ENCODE results near the gene RIT2.

Gene RIT2

GRCh38 chr18:43080671-43081070 is 34.8 kb downstream of the RIT2 start:
- no peak for DNase-seq

GRCh38 chr18:43079422-43079821 is 36.1 kb downstream of the RIT2 start:
- no peak for DNase-seq

- DNase-seq = no peak
Measured at GRCh38 chr18:43078478-43079092, 36.9 kb downstream of the RIT2 start.

DNA sequence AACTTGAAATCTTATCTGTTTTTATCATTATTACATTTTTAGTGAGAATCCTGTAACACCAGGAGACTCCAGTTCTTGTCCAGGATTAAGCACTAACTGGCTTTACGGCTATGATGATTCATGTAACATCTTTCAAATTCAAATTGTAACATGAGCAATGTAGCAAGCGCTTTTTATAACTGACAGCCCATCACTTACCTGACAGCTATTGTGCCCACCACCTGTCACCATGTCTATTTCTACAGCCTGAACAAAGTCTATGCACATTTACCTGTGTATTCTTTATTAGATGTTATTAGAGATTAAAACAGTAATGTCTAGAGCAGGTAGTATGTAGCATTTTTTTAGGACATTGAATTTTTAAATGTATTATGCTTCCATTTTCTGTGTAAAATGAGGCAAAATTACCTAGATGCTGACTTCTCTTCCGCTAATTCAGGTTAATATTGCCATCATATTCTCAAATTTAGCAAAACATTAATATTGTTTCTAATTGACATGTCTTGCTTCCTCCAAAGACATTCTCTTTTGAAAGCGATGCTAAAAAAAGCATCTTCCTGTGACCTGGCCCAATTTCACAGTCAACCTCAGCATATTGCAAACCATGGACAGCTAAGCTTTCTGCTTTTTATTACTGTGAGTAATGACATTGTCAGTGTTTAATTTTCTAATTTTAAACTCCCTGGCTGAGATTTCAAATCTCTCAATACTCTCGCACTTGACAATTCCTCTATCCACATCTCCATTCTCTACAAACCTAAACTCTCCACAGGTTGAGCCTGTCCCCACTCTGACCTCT is 37.8 kb downstream of the RIT2 start:
- DNase-seq = no peak

DNA sequence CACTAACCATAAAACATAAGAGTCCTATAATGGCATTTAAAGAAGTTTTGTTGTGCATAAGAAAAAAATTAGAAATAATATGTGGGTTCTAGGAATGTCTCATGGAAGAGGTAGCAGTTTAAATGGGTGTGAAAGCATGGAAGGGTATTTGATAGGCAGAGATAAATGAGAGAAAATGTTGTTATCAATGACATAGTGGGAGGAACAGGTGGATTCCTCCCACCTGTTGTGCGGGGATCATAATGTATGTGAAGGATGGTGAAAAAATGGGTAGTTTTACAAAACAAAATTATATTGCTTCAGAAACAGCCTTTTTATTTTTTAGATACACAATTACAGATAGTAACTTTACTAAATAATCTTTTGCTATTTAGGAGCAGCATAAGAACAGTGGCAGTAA is 41.7 kb downstream of the RIT2 start:
- DNase-seq = no peak

GRCh38 chr18:43068781-43069180 is 46.7 kb downstream of the RIT2 start:
- no peak for DNase-seq

- DNase-seq = no peak
Measured at GRCh38 chr18:43067570-43067969, 47.9 kb downstream of the RIT2 start.

- DNase-seq = no peak
Measured at GRCh38 chr18:43061816-43062215, 53.7 kb downstream of the RIT2 start.

- no peak for DNase-seq
Measured at GRCh38 chr18:43061318-43061717, 54.2 kb downstream of the RIT2 start.

DNA sequence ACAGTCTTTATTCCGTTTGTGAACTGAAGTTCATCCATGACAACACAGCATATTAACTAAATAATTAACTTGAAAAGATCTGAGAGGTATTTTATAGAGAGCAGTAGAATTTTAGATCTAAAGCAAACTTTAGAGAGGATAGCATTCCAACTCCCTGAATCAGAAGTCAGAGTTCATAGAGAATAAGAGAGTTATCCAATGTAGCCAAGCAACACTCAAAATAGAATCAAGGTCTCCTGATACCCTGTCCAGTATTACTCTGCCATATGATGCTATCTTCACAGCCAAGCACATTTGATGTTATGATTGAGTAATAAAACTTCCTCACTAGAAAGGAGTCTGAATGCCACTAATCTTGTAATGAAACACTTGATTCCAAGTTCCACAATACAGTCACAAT is 55.5 kb downstream of the RIT2 start:
- no peak for DNase-seq

GRCh38 chr18:43054815-43055519 is 60.5 kb downstream of the RIT2 start:
- DNase-seq = no peak

DNA sequence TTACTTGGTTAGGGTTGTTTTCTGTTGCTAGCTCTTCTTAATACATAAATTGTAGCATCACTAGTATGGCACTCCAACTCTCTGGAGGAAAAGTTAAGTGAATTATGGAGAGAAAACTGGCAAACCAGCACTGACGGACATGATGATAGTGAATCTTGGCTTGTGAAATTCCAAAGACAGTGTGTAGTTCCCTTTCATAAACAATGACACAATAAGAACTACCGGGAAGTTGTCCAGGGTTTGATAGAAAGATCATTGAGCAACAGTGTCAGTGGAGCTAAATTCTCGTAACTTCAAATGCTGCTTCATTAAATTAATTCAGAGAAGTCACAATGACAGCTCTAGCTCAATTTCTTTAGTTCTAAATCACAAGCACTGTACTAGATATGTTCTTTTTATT is 66.5 kb downstream of the RIT2 start:
- no peak for DNase-seq

GRCh38 chr18:43046322-43046721 is 69.2 kb downstream of the RIT2 start:
- DNase-seq = no peak

DNA sequence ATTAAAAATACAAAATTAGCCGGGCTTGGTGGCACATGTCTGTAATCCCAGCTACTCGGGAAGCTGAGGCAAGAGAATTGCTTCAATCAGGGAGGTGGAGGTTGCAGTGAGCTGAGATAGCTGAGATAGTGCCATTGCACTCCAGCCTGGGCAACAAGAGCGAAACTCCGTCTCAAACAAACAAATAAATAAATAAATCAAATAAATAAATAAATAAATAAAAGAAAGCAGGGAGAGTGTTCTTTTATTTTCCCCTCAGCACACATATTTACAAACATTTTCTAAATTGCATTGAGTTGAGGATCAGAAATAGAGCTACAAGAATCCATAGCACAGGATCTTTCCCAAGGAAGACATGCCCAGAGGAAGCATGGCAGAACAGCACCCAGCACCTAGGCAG is 71.9 kb downstream of the RIT2 start:
- no peak for DNase-seq

- no peak for DNase-seq
Measured at GRCh38 chr18:43040281-43040680, 75.2 kb downstream of the RIT2 start.

DNA sequence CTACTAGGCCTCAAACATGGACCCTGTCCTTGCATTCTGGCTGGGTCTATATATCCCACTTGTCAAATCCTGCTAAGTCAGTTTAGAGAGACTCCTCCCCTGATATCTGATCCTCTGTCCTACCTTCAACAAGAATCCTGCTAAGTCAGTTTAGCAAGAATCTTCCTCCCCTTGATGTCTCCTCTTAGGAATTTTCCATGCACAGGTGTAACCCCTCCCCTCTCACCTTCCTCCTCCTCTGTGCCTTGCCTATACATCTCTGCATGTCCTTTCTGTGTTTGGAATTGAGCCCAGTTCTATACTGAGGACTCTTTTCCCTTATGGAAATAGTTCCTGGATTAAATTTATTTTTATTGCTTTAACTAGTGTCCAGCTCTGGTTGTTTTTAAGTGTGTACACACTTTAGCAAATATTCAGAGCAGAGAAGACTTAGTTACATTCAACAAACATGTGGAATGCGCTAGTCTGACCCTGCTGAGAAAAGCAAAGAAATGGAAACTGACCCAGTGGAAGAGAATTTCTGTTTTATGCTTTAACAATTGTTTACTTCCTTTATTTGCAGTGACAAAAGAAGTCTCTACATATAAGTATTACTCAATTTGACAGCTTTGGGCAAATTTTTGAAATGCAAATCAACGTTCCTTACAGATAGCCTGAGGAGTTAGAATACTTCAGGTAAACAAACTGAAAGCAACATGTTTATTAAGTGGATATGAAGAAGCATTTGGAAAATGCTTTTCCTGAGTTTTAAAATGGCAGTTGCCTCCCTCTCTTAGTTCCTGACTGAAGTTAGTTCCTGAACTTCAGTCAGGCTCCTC is 80.6 kb downstream of the RIT2 start:
- DNase-seq = no peak

- DNase-seq = no peak
Measured at GRCh38 chr18:43031169-43031568, 84.3 kb downstream of the RIT2 start.

- DNase-seq = no peak
Measured at GRCh38 chr18:43029414-43029813, 86.1 kb downstream of the RIT2 start.

DNA sequence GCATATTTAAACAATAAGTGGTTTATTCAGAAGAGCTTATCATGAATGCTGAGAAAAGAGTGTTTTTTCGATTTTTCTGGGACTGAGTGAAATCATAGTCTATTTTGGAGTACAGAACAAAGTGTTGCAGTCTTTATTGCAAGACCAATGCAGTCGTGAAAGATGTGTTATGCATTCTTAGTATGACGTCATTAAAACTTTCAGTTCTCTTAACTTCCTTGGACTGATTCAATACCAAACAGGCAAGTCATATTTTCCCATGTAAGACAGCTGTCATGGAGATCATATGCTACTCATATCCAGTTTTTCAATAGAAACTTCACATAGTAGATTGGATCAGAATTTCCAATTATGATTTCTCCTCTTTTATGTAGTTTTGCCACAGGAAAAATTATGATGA is 92.6 kb downstream of the RIT2 start:
- DNase-seq = no peak

- DNase-seq = no peak
Measured at GRCh38 chr18:43017622-43018021, 97.9 kb downstream of the RIT2 start.

- no peak for DNase-seq
Measured at GRCh38 chr18:43013486-43013885, 102.0 kb downstream of the RIT2 start.

GRCh38 chr18:43012951-43013350 is 102.5 kb downstream of the RIT2 start:
- DNase-seq = no peak

DNA sequence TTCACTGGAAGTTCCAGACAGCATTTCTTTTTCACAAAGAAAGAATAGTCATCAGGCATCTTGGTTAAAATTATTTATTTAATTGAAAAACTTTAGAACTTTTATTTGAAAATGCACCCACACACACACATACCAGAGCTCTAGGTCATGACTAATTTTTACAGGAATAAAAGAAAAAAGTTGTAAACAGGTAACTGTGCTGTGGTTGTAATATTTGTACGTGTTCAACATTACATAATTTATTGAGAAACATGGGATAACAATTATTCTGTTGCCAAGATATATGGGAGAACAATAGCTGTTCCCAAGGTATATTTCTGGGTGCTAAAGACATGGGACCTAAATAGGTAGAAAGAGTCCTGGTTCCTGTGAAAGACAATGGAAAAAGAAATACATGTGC is 104.9 kb downstream of the RIT2 start:
- DNase-seq = no peak
